NCI-H226 (cell line): ENCODE data around the gene KIN.
"Not testable (repeated sequence)": the region's sequence is repeated elsewhere in the genome, so short reads cannot be mapped to it uniquely, and the experiment has no call there.

Experiments
- DNase-seq: peaks from one replicate; pipeline ENCODE4 v3.0.0-alpha.2; 2015

The KIN gene

GRCh38 chr10:7718685-7719084 lies 69.1 kb downstream of the KIN start:
- no peak for DNase-seq

GRCh38 chr10:7717767-7718166 lies 70.0 kb downstream of the KIN start:
- DNase-seq = no peak

GRCh38 chr10:7715515-7715914 lies 72.3 kb downstream of the KIN start:
- no peak for DNase-seq

GRCh38 chr10:7711075-7711474 lies 76.7 kb downstream of the KIN start:
- not testable (repeated sequence) for DNase-seq

GRCh38 chr10:7710446-7710845 lies 77.3 kb downstream of the KIN start:
- no peak for DNase-seq

GRCh38 chr10:7708832-7709231 lies 79.0 kb downstream of the KIN start:
- no peak for DNase-seq

GRCh38 chr10:7707858-7708622 lies 79.8 kb downstream of the KIN start:
- DNase-seq = no peak

GRCh38 chr10:7707102-7707501 lies 80.7 kb downstream of the KIN start:
- no peak for DNase-seq

GRCh38 chr10:7706534-7707073 lies 81.2 kb downstream of the KIN start:
- no peak for DNase-seq

- no peak for DNase-seq
These were observed 82.5 kb downstream of the KIN start for GRCh38 chr10:7705341-7705740.

GRCh38 chr10:7704071-7705016 lies 83.4 kb downstream of the KIN start:
- no peak for DNase-seq

- DNase-seq = no peak
These were observed 84.7 kb downstream of the KIN start, which contains the start of gene ITIH2 for GRCh38 chr10:7703140-7703539. Gene ITIH2, plus strand, starts transcription at chr10:7703316. Its CDS starts 119 bp downstream, at chr10:7703435.

GRCh38 chr10:7702288-7702812 lies 85.4 kb downstream of the KIN start:
- DNase-seq = no peak

- no peak for DNase-seq
These were observed 86.5 kb downstream of the KIN start for GRCh38 chr10:7701158-7701742.
